Lower lobe of right lung (tissue), 2 donors: ENCODE measurements around the gene PRKCG. TPM values are rescaled to one million over a fixed set of nuclear protein-coding genes. Genes with fewer than 3 reads are reported as not detected.

Experiments used
- ATAC-seq, 2 donors: fragments of 200-7000 bp; cut with Tn5 transposase; one replicate each; pipeline ENCODE4 v1.9.1; 2020 to 2022; ENCODE audit warnings: mild to moderate bottlenecking in 2 of 2, moderate library complexity in 2 of 2
- DNase-seq: peaks from one replicate; pipeline ENCODE4 v3.0.0-alpha.2; 2020
- H3K27ac ChIP-seq: fragments of 200-600 bp; one replicate; pipeline ENCODE4 v1.8.0; 2022
- H3K27me3 ChIP-seq: fragments of 200-600 bp; one replicate; pipeline ENCODE4 v1.8.0; 2022; ENCODE audit warnings: low read depth
- H3K36me3 ChIP-seq: fragments of 200-600 bp; one replicate; pipeline ENCODE4 v1.8.0; 2022; ENCODE audit warnings: mild to moderate bottlenecking
- H3K4me1 ChIP-seq: fragments of 200-600 bp; one replicate; pipeline ENCODE4 v1.8.0; 2022
- H3K4me3 ChIP-seq: fragments of 200-600 bp; one replicate; pipeline ENCODE4 v1.8.0; 2022; ENCODE audit warnings: mild to moderate bottlenecking
- H3K9me3 ChIP-seq: fragments of 200-600 bp; one replicate; pipeline ENCODE4 v1.8.0; 2022
- intact Hi-C: fragments of 100-400 bp; cut with DNase I; formaldehyde crosslinking; loops from one replicate; pipeline ENCODE4 v1.11.0; 2022
- total RNA-seq: library from RNA; stranded (reverse); fragmentation: NEBNext Ultra II Directional; extraction: Animal tissue kit (Norgen Biotek cat#: 25700); gene quantifications from one replicate; pipeline ENCODE4 v1.2.1, GENCODE V29; 2021
- TF ChIP-seq, protein P1 (sequence below): fragments of 200-600 bp; IDR thresholded peaks from one replicate; pipeline ENCODE4 v1.8.0; 2022; ENCODE audit warnings: antibody characterized with exemption, mild to moderate bottlenecking
- donor health status: DM: no; HTN: yes; CAD: no; lungs with severe emphysema.

The PRKCG gene
- total RNA-seq, 1 donor from 2014 or later: not detected

DNA sequence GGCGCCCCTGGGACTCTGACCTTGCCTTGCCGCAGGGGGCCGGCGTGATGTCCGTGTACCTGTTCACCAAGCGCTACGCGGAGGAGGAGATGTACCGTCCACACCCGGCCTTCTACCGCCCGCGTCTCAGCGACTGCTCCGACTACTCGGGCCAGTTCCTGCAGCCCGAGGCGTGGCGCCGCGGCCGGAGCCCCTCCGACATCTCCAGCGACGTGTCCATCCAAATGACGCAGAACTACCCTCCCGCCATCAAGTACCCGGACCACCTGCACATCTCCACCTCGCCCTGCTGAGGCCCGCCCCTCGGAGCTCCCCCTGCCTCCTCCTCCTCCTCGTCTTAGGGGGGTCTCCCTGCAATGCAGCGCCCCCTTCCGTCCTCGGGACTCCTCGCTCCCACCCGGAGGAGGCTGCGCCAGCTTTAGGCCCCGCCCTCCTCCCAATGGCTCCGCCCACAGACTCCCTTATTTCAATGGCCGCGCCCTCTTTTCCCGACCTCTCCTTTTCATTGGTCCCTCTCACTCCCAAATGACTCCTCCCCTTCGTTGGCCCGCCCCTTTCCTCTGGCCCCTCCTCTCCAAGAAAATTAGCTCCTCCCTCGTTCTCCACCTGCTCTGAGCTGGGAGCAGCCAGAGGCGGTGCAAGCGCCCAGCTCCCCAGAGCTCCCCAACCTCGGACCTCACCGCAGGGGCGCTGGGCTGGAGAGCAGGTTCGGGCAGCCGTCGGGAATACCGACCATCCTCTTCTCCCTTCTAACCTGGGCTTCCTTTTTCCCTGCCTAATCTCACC, 60.2 kb downstream of the PRKCG start:
- intact Hi-C loops: no loop called here

DNA sequence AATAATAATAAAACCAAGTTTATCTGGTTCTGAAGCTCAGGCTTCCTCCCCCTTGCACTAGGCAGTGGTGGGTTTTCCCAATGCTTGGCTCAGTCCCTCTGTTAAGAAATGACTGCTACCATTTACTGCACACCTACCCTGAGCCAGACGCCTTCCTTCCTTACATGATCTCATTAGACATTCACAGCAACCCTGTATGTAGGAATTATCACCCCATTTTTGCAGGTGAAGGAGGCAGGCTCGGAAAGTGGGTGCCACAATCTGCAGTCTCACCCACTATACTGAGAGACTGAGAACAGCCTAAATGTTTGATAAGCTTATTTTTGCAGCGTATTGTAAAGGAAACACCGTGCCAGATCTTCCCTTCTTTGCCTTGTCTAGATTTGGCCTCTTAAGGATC, 62.4 kb downstream of the PRKCG start:
- no peak for DNase-seq
- no peaks in the 10 kb centered on the region for H3K4me1 ChIP-seq
- TF ChIP-seq, protein P1, sequence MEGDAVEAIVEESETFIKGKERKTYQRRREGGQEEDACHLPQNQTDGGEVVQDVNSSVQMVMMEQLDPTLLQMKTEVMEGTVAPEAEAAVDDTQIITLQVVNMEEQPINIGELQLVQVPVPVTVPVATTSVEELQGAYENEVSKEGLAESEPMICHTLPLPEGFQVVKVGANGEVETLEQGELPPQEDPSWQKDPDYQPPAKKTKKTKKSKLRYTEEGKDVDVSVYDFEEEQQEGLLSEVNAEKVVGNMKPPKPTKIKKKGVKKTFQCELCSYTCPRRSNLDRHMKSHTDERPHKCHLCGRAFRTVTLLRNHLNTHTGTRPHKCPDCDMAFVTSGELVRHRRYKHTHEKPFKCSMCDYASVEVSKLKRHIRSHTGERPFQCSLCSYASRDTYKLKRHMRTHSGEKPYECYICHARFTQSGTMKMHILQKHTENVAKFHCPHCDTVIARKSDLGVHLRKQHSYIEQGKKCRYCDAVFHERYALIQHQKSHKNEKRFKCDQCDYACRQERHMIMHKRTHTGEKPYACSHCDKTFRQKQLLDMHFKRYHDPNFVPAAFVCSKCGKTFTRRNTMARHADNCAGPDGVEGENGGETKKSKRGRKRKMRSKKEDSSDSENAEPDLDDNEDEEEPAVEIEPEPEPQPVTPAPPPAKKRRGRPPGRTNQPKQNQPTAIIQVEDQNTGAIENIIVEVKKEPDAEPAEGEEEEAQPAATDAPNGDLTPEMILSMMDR: no peak
- no peak overlapping the region for H3K27ac ChIP-seq
- H3K36me3 ChIP-seq: no peaks in the 10 kb centered on the region
- H3K27me3 ChIP-seq: peaks cover 46% of the 10 kb centered on the region
- H3K4me3 ChIP-seq: no peak overlapping the region
- H3K9me3 ChIP-seq: no peaks in the 10 kb centered on the region
- no peak for ATAC-seq
- intact Hi-C loops: no loop called here

More for the DNA sequence above, 60.2 kb downstream of the PRKCG start:
- TF ChIP-seq, protein P1: no peak
- peaks cover 50% of the 10 kb centered on the region for H3K27me3 ChIP-seq
- DNase-seq (no peak), ATAC-seq (no peak)
- no peak overlapping the region for H3K4me3 ChIP-seq
- H3K27ac ChIP-seq: no peak overlapping the region
- no peaks in the 10 kb centered on the region for H3K9me3 ChIP-seq
- H3K36me3 ChIP-seq: no peaks in the 10 kb centered on the region
- H3K4me1 ChIP-seq: no peaks in the 10 kb centered on the region

DNA sequence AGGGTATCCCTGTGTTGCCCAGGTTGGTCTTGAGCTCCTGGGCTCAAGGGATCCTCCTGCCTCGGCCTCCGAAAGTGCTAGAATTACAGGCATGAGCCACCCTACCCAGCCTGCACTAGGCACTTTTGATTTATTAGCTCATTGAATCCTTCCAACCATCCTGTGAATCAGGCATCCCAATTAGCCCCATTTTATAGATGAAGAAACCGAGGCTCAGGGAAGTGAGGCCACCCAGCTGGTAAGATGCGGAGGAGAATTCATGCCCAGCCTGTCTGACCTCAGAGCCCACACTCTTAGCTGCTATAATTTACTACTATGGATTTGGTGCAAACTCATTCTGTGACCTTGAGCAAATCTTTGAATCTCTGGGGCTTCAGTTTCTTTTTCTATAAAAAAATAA, 62.9 kb downstream of the PRKCG start:
- H3K4me1 ChIP-seq: no peaks in the 10 kb centered on the region
- DNase-seq: no peak
- H3K36me3 ChIP-seq: no peaks in the 10 kb centered on the region
- TF ChIP-seq, protein P1: no peak
- no peak overlapping the region for H3K27ac ChIP-seq
- intact Hi-C loops: no loop called here
- peaks cover 46% of the 10 kb centered on the region for H3K27me3 ChIP-seq
- no peak for ATAC-seq
- H3K4me3 ChIP-seq: no peak overlapping the region
- no peaks in the 10 kb centered on the region for H3K9me3 ChIP-seq

DNA sequence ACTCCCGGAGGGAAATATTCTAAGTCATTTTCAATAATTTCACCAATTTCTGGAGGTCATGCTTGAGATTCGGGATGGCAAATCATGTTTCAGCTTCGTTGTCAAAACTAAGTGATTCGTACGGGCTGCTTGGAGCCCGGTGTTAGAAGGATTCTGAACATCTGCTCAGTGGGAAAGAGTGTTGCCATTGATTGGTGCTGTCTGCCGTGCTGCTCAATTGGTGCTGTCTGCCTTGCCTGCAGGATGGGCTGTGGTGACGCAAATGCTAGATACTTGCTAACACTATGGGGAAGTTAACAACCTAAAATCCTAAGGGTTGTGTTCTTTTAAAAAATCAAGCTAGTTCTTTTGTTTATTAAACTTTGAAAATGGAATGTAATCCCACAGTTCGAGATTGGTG, 63.4 kb downstream of the PRKCG start:
- TF ChIP-seq, protein P1: no peak
- intact Hi-C loops: no loop called here
- peaks cover 46% of the 10 kb centered on the region for H3K27me3 ChIP-seq

DNA sequence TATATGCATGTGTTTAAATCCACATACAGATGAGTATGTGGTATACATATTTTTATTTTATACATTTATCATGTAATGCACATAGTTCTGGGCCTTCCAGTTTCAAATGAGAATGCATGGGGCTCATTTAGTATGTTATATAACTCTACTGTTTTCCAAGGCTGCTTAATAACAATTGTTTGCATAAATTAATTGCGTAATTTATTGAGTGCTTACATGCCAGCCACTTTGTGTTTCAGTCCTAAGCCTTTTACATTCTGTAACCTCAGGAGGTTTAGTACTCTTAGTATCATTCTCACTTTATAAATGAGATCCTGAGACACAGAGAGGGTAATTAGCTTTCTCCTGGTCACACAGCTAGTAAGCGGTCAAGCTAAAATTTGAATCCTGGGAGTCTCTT, 64.0 kb downstream of the PRKCG start:
- H3K27ac ChIP-seq: no peak overlapping the region
- DNase-seq (no peak), ATAC-seq (no peak)
- no peak overlapping the region for H3K4me3 ChIP-seq
- TF ChIP-seq, protein P1: no peak
- no peaks in the 10 kb centered on the region for H3K36me3 ChIP-seq
- intact Hi-C loops: no loop called here
- peaks cover 45% of the 10 kb centered on the region for H3K27me3 ChIP-seq
- H3K4me1 ChIP-seq: no peaks in the 10 kb centered on the region
- H3K9me3 ChIP-seq: no peaks in the 10 kb centered on the region

More for the DNA sequence above, 63.4 kb downstream of the PRKCG start:
- no peak for DNase-seq
- H3K36me3 ChIP-seq: no peaks in the 10 kb centered on the region
- no peaks in the 10 kb centered on the region for H3K4me1 ChIP-seq
- H3K9me3 ChIP-seq: no peaks in the 10 kb centered on the region
- H3K27ac ChIP-seq: no peak overlapping the region
- H3K4me3 ChIP-seq: no peak overlapping the region
- no peak for ATAC-seq
